ENCODE results near the gene NRCAM.
"Not testable (repeated sequence)": the region's sequence is repeated elsewhere in the genome, so short reads cannot be mapped to it uniquely, and the experiment has no call there.

Gene NRCAM

GRCh38 chr7:108455998-108456677 lies at the start of gene NRCAM:
NRCAM (minus strand) TSS chr7:108456436; CDS start chr7:108240064, 216,372 bp downstream.
- peak in 54 of 58 donors; percentile 30 to 89 (median 74) for DNase-seq

- not testable (repeated sequence) for DNase-seq
Observed at GRCh38 chr7:108504576-108504975, 48.3 kb upstream of the NRCAM start.

GRCh38 chr7:108503112-108504026 lies 47.1 kb upstream of the NRCAM start:
- DNase-seq, result peak in 2 of 58 donors; percentile 17 to 25

- DNase-seq, result no peak
Observed at GRCh38 chr7:108499566-108499965, 43.3 kb upstream of the NRCAM start.

- DNase-seq, result no peak
Observed at GRCh38 chr7:108498481-108498880, 42.2 kb upstream of the NRCAM start.

- DNase-seq, result peak in 11 of 58 donors; percentile 1 to 40 (median 7)
Observed at GRCh38 chr7:108497082-108497725, 41.0 kb upstream of the NRCAM start.

GRCh38 chr7:108492742-108493141 lies 36.5 kb upstream of the NRCAM start:
- DNase-seq, result no peak

- no peak for DNase-seq
Observed at GRCh38 chr7:108488768-108489538, 32.7 kb upstream of the NRCAM start.

GRCh38 chr7:108487646-108488045 lies 31.4 kb upstream of the NRCAM start:
- no peak for DNase-seq

GRCh38 chr7:108486291-108486966 lies 30.2 kb upstream of the NRCAM start:
- DNase-seq, result no peak

GRCh38 chr7:108484137-108484536 lies 27.9 kb upstream of the NRCAM start:
- DNase-seq, result no peak

- DNase-seq, result no peak
Observed at GRCh38 chr7:108480311-108480710, 24.1 kb upstream of the NRCAM start.

- DNase-seq, result no peak
Observed at GRCh38 chr7:108479751-108480150, 23.5 kb upstream of the NRCAM start.

- DNase-seq, result no peak
Observed at GRCh38 chr7:108479118-108479517, 22.9 kb upstream of the NRCAM start.

GRCh38 chr7:108468246-108468645 lies 12.0 kb upstream of the NRCAM start:
- DNase-seq, result no peak

- no peak for DNase-seq
Observed at GRCh38 chr7:108467391-108467790, 11.2 kb upstream of the NRCAM start.

GRCh38 chr7:108466322-108466721 lies 10.1 kb upstream of the NRCAM start:
- DNase-seq, result not testable (repeated sequence)

- no peak for DNase-seq
Observed at GRCh38 chr7:108464743-108465142, 8.5 kb upstream of the NRCAM start.

GRCh38 chr7:108463613-108464012 lies 7.4 kb upstream of the NRCAM start:
- DNase-seq, result no peak

GRCh38 chr7:108461840-108462239 lies 5.6 kb upstream of the NRCAM start:
- DNase-seq, result peak in 8 of 58 donors; percentile 12 to 50 (median 34)

Measured in anterior cingulate cortex (tissue), 58 donors.